GM12878 (cell line): Measurements from ENCODE around the gene PSORS1C2. TPM values are rescaled to one million over a fixed set of nuclear protein-coding genes. Genes with fewer than 3 reads are reported as not detected.

Source experiments
- ATAC-seq: fragments of 200-7000 bp; cut with Tn5 transposase; 3 replicates; pipeline ENCODE4 v1.9.1; 2020; ENCODE audit warnings: mild to moderate bottlenecking, moderate library complexity
- BruUV-seq: library from RNA; stranded (reverse); fragments of 400-500 nt; replicated peaks from 2 replicates; lab custom pipeline; 2021; lab: Mats Ljungman, UMichigan
- CTCF ChIA-PET: fragments of 300-600 bp; sonication (Branson Sonifier 250); formaldehyde crosslinking; extraction: SDS; loops from one replicate; lab custom pipeline; 2021; ENCODE audit warnings: inconsistent platforms; lab: Yijun Ruan, JAX
- POLR2A ChIA-PET: fragments of 350-600 bp; formaldehyde crosslinking; extraction: SDS; loops from one replicate; lab custom pipeline; 2021; ENCODE audit warnings: inconsistent platforms; lab: Charles Lee
- RAD21 ChIA-PET: fragments of 300-600 bp; sonication (Branson Sonifier 250); formaldehyde crosslinking; loops from one replicate; lab custom pipeline; 2023; ENCODE audit warnings: antibody characterized with exemption; ENCODE audit not compliant: unreplicated experiment; lab: Charles Lee
- SMC1A ChIA-PET: fragments of 300-600 bp; sonication (Branson Sonifier 250); formaldehyde crosslinking; loops from one replicate; lab custom pipeline; 2023; ENCODE audit not compliant: unreplicated experiment, uncharacterized antibody; lab: Charles Lee
- DNase-seq: peaks from one replicate; pipeline ENCODE4 v3.0.0-alpha.2; 2011; ENCODE audit warnings: low read depth, low spot score
- FAIRE-seq: peaks from 3 replicates; lab custom pipeline; 2011; peaks lifted over from hg19 to GRCh38; lab: Jason Lieb, UNC
- H2AFZ ChIP-seq: 2 replicates; pipeline ENCODE4 v1.6.0; 2011; ENCODE audit warnings: low read depth, low read length, control low read depth; ENCODE audit not compliant: control insufficient read depth
- H3K27ac ChIP-seq: 2 replicates; pipeline ENCODE4 v1.5.1; 2011; ENCODE audit warnings: control low read depth; ENCODE audit not compliant: control insufficient read depth, insufficient read depth
- H3K27me3 ChIP-seq, 2 experiments: replicated peaks in 1 of 2; 2 replicates each; pipeline versions ENCODE4 v1.6.0 to v1.6.1; 2011; ENCODE audit warnings: low read length in 1 of 2; ENCODE audit not compliant: control insufficient read depth in 2 of 2, insufficient read depth in 2 of 2
- H3K36me3 ChIP-seq, 2 experiments: 2 replicates each; pipeline ENCODE4 v1.5.1; 2011; ENCODE audit warnings: low read length in 1 of 2; ENCODE audit not compliant: control insufficient read depth in 2 of 2, insufficient read depth in 2 of 2
- H3K4me1 ChIP-seq: 2 replicates; pipeline ENCODE4 v1.6.1; 2011; ENCODE audit warnings: mild to moderate bottlenecking, low read length, moderate library complexity, mixed read lengths; ENCODE audit not compliant: control insufficient read depth, insufficient read depth
- H3K4me2 ChIP-seq: 2 replicates; pipeline ENCODE4 v1.6.0; 2011; ENCODE audit warnings: control low read depth; ENCODE audit not compliant: control insufficient read depth, insufficient read depth
- H3K4me3 ChIP-seq: fragments of 200-600 bp; sonication (generic); 2 replicates; pipeline ENCODE4 v1.5.1; 2016
- H3K79me2 ChIP-seq: 2 replicates; pipeline ENCODE4 v1.6.0; 2011; ENCODE audit warnings: low read length; ENCODE audit not compliant: control insufficient read depth, insufficient read depth
- H3K9ac ChIP-seq: 2 replicates; pipeline ENCODE4 v1.8.0; 2011; ENCODE audit warnings: low read length, control low read depth, mixed read lengths; ENCODE audit not compliant: control insufficient read depth, insufficient read depth
- H3K9me3 ChIP-seq: replicated peaks from 3 replicates; pipeline ENCODE4 v1.5.1; 2011; ENCODE audit warnings: mild to moderate bottlenecking, low read length; ENCODE audit not compliant: control insufficient read depth, insufficient read depth
- H4K20me1 ChIP-seq: 2 replicates; pipeline ENCODE4 v1.6.0; 2011; ENCODE audit not compliant: control insufficient read depth, insufficient read depth
- CEBPZ ChIP-seq: fragments of 150-350 bp; IDR thresholded peaks from 2 replicates; pipeline ENCODE4 v1.6.1; 2016; ENCODE audit warnings: low read depth, low read length
- DPF2 ChIP-seq: fragments of 450-650 bp; IDR thresholded peaks from 2 replicates; pipeline ENCODE4 v1.6.1; 2017; ENCODE audit warnings: mild to moderate bottlenecking
- NR2F1 ChIP-seq: fragments of 450-650 bp; conservative IDR thresholded peaks from 2 replicates; pipeline ENCODE4 v1.6.1; 2017; ENCODE audit warnings: mild to moderate bottlenecking
- WGBS: methylation state at CpG from one replicate; pipeline ENCODE4 v1.1.6; 2016; ENCODE audit warnings: low lambda C conversion rate; ENCODE audit not compliant: insufficient replicate concordance, insufficient coverage; ENCODE audit errors: missing lambda C conversion rate; 5-methylcytosine and 5-hydroxymethylcytosine counted together
- in situ Hi-C: fragments of 300-500 bp; cut with MboI; formaldehyde crosslinking; loops from 9 replicates; pipeline ENCODE4 v1.14.3; 2018; ENCODE audit warnings: mixed read lengths
- intact Hi-C: fragments of 100-400 bp; cut with micrococcal nuclease; formaldehyde crosslinking; loops from one replicate; pipeline ENCODE4 v1.14.2; 2022; ENCODE audit not compliant: unreplicated experiment
- polyA plus RNA-seq, 11 experiments: library from polyadenylated mRNA; depleted of rRNA in 4 of 11; unstranded in 6 of 11; stranded (reverse) in 5 of 11; fragments of >200 nt; fragmentation: Nextera tagmentation in 4 of 11; fragmentation: Illumina TruSeq in 1 of 11; extraction: Ambion mirVana in 4 of 11; extraction: Trizol in 1 of 11; gene quantifications; 1 replicate in 1 of 11; 2 replicates in 10 of 11; pipeline versions ENCODE4 v1.2.1 to v1.2.3, GENCODE V29; 2011 to 2016; ENCODE audit warnings: inconsistent platforms in 2 of 11, missing spikeins in 2 of 11, low read depth in 1 of 11
- total RNA-seq, 4 experiments: library from RNA; depleted of rRNA in 3 of 4; stranded (reverse); fragments of >200 nt in 3 of 4; fragmentation: Illumina TruSeq in 1 of 4; extraction: Trizol in 1 of 4; gene quantifications; 2 replicates each; pipeline versions ENCODE4 v1.2.1 to v1.2.3, GENCODE V29; 2013 to 2021
- TF ChIP-seq, protein P1 (sequence below): IDR thresholded peaks from 2 replicates; pipeline ENCODE4 v1.6.1; 2012; ENCODE audit warnings: low read length, inconsistent platforms

The PSORS1C2 gene
- total and polyA plus RNA-seq, 10 of the 15 experiments (the other 5 are each of a cell fraction or from before 2014, with no cell fraction given), result not detected

GRCh38 chr6:31152781-31153180, 13.9 kb upstream of the PSORS1C2 start (continued):
- TF ChIP-seq CEBPZ (no peak), NR2F1 (no peak), DPF2 (no peak)

DNA sequence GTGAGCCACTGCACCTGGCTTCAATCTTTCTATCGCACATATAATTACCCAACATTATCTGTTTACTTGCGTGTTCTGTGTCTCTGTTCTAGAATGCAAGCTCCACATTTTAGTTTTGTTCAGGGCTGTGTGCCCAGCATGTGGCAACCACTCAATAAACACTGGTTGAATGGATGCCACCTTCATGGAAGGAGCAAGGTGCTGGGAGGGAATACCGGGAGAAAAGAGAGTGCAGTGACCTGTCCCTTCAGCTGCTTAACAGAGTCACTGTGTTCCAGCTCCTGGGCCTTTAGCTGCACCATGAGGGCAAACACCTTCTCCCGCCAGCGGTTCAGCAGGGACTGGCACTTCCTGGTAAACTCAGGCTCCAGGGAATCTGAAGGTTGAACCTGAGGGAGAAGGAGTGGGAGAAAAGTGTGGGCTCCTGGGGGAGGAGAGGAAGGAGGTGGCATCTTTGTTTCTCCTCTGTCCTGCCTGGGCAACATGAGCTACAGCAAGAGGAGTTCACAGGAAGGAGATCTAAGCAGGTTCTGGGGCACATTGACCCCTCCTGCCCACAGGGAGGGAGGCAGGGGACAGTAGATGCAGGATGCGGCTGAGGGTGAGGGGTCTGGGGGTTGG, 11.1 kb upstream of the PSORS1C2 start:
- no peak overlapping the region for H3K4me3 ChIP-seq
- BruUV-seq, result no TSS peak
- H3K27ac ChIP-seq, result no peak overlapping the region
- TF ChIP-seq, protein P1, sequence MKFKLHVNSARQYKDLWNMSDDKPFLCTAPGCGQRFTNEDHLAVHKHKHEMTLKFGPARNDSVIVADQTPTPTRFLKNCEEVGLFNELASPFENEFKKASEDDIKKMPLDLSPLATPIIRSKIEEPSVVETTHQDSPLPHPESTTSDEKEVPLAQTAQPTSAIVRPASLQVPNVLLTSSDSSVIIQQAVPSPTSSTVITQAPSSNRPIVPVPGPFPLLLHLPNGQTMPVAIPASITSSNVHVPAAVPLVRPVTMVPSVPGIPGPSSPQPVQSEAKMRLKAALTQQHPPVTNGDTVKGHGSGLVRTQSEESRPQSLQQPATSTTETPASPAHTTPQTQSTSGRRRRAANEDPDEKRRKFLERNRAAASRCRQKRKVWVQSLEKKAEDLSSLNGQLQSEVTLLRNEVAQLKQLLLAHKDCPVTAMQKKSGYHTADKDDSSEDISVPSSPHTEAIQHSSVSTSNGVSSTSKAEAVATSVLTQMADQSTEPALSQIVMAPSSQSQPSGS, result no peak
- H3K4me1 ChIP-seq, result peaks cover 4% of the 10 kb centered on the region; the same call in 1 of the 2 replicates
- no peaks in the 10 kb centered on the region for H3K27me3 ChIP-seq
- H3K9me3 ChIP-seq, result no peaks in the 10 kb centered on the region
- FAIRE-seq (no peak), DNase-seq (no peak), ATAC-seq (no peak)
- 95% methylated on average over 6 of the region's 6 CpGs for WGBS
- H4K20me1 ChIP-seq, result no peaks in the 10 kb centered on the region
- SMC1A ChIA-PET, result interaction anchor here (1.2 to 1.3 kb wide), 2 partner anchors 11 to 42 kb away, joined by 3 read pairs; partner anchors contain the start of gene PSORS1C2
- POLR2A ChIA-PET, result interaction anchor here (0.6 kb wide), 1 partner anchor 11 kb away, joined by 4 read pairs; no protein-coding TSS in a partner anchor
- no peak overlapping the region for H2AFZ ChIP-seq
- H3K79me2 ChIP-seq, result no peaks in the 10 kb centered on the region
- RAD21 ChIA-PET, result no interaction called here
- CTCF ChIA-PET, result no interaction called here
- intact Hi-C loops, result no loop called here
- H3K4me2 ChIP-seq, result no peak overlapping the region
- no peaks in the 10 kb centered on the region; a peak in 1 of 4 replicates for H3K36me3 ChIP-seq
- in situ Hi-C loops, result no loop called here
- H3K9ac ChIP-seq, result no peak overlapping the region
